Activated naive CD8-positive, alpha-beta T cell treated with anti-CD3 and anti-CD28 coated beads, Interleukin-2, amount 50 U/mL, for 24 hours (primary cell): ENCODE measurements around the gene PCLAF.

Source experiments
- ATAC-seq: fragments of 150-1000 bp; cut with Tn5 transposase; one replicate; pipeline ENCODE4 v1.10.0; 2021
- DNase-seq: peaks from one replicate; pipeline ENCODE4 v3.0.0; 2021
- H3K27ac Mint-ChIP-seq: one replicate; pipeline ENCODE4 v1.8.0; 2021; ENCODE audit warnings: mild to moderate bottlenecking, mixed read lengths
- H3K27me3 Mint-ChIP-seq: one replicate; pipeline ENCODE4 v1.8.0; 2021; ENCODE audit warnings: mixed read lengths
- H3K36me3 Mint-ChIP-seq: one replicate; pipeline ENCODE4 v1.8.0; 2021; ENCODE audit warnings: low read depth, mixed read lengths
- H3K4me1 Mint-ChIP-seq: one replicate; pipeline ENCODE4 v1.8.0; 2021; ENCODE audit warnings: mixed read lengths
- H3K4me3 Mint-ChIP-seq: one replicate; pipeline ENCODE4 v1.8.0; 2021; ENCODE audit warnings: mild to moderate bottlenecking, moderate library complexity, mixed read lengths
- H3K9me3 Mint-ChIP-seq: one replicate; pipeline ENCODE4 v1.8.0; 2021; ENCODE audit warnings: mixed read lengths

The PCLAF gene

GRCh38 chr15:64315216-64315615, 66.0 kb downstream of the PCLAF start:
- H3K4me1 Mint-ChIP-seq = peaks cover 3% of the 10 kb centered on the region
- no peak overlapping the region for H3K27ac Mint-ChIP-seq
- H3K36me3 Mint-ChIP-seq = peaks cover 6% of the 10 kb centered on the region
- no peak overlapping the region for H3K4me3 Mint-ChIP-seq
- H3K9me3 Mint-ChIP-seq = no peaks in the 10 kb centered on the region
- no peak for ATAC-seq
- no peaks in the 10 kb centered on the region for H3K27me3 Mint-ChIP-seq
- DNase-seq = no peak

- Mint-ChIP-seq H3K9me3 (no peaks in the 10 kb centered on the region), H3K27me3 (no peaks in the 10 kb centered on the region), H3K36me3 (peaks cover 6% of the 10 kb centered on the region), H3K4me3 (no peak overlapping the region), H3K27ac (no peak overlapping the region), H3K4me1 (peaks cover 5% of the 10 kb centered on the region)
- DNase-seq (no peak), ATAC-seq (no peak)
Observed at GRCh38 chr15:64314456-64314855, 66.8 kb downstream of the PCLAF start.
